NCI-H1436 treated with DMSO at 0.1 percent for 48 hours (cell line): ENCODE results near the gene TTC9.

Experiments used
- DNase-seq: peaks from one replicate; lab custom pipeline; 2025; lab: John Stamatoyannopoulos, UW

The TTC9 gene

GRCh38 chr14:70716483-70716882 is 74.8 kb downstream of the TTC9 start:
- DNase-seq = no peak

GRCh38 chr14:70716958-70717357 is 75.2 kb downstream of the TTC9 start:
- no peak for DNase-seq

DNA sequence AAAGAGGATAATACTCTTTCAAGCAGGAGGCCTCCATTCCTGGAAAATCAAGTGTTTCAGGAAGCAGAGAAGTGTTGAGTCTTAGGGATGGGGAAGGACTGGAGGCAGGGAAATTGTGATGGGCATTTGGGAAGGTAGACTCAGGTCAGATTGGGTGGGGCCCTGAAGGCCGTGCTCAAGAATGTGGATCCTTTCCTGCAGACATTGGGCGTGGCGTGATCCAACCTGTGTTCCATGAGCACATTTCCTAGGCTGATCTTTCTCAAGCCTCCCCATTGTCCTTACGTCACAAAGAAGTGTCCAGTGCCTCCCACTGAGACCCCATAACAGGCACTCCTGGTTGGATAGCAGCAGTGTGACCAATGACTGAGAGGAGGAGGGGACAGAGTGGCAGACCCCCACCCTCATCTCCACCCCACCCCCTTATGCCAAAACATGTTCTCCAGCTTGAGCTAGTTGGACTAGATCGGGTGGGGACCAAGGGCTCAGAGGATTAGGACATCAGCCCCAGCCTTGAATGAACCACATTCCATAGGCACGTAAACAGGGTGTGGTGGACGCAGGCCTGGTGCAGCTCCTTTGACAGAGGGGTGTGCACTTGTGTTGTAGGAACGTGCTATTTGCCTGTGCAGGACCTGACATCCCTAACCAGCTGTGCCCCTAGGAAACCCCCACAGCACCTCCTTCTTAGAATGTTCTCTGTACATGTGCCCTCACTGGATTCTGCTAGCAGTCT is 76.8 kb downstream of the TTC9 start:
- DNase-seq = no peak

DNA sequence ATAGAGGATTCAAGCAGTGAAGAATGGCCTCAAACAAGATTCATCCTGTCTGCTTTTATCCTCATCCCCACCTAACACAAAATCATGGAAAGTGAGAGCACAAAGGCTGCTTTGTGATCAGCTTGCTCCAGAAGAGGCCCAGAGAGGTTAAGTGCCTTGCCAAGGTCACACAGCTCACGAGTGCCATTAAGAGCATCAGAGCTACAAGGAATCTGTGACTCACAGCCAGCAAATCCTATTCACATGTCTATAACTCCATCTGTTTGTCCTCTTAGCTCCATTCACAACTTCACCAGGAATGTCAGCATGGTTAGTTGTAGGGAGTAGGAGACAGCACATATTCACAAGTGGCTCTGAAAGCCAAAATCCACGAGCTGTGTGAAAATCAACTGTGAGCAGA is 79.8 kb downstream of the TTC9 start:
- no peak for DNase-seq

DNA sequence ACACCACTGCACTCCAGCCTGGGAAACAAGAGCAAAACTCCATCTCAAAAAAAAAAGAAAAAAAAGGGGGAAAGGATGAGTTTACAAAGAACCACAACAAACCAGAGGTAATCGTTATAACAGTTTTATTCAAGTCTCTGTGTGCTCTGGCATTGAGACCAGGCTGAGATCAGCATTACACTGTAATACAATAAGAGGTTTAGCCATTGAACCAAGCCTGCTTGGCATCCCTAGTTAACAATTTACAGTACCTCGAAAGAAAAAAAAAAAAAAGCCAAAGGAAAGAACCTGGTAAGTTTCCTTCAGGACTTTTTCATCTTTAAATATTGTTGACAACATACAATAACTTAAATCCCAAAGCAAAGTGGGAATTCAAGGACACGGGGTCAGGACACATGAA is 80.7 kb downstream of the TTC9 start:
- no peak for DNase-seq

GRCh38 chr14:70723276-70723675 is 81.6 kb downstream of the TTC9 start:
- DNase-seq = no peak

- DNase-seq = no peak
Measured at GRCh38 chr14:70724110-70724509, 82.4 kb downstream of the TTC9 start.

DNA sequence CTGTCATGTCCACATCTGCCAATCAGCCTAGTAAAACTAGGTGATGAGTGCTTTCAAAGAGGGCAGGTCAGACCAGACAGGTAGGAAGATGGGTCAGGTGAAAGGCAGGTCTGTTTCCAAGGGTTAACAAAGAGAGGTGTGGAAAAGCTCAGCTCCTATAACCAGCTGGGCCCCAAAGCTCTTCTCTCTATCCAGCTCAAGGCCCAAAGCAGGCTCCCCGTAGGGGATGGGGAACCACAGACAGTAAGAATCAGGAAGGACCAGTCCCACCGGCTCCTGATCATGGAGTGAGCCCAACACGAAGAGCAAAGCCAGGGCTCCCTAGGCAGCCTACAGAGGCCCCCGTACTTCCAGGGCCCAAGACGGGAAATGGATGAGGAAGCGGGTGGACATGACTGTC is 83.2 kb downstream of the TTC9 start:
- DNase-seq = no peak
